GM23248 (cell line): ENCODE data around the gene STUM.

Experiments used
- EZH2 ChIP-seq: fragments of 200-600 bp; sonication (generic); IDR thresholded peaks from 2 replicates; pipeline ENCODE4 v1.6.1; 2018; ENCODE audit warnings: antibody characterized with exemption, mild to moderate bottlenecking; ENCODE audit not compliant: insufficient read depth, poor library complexity, severe bottlenecking
- EZH2phosphoT487 ChIP-seq: fragments of 200-600 bp; sonication (generic); IDR thresholded peaks from 2 replicates; pipeline ENCODE4 v1.6.1; 2018; ENCODE audit warnings: antibody characterized with exemption, moderate library complexity, mild to moderate bottlenecking, low read depth; ENCODE audit not compliant: insufficient read depth

GRCh38 chr1:226654668-226655055 lies 106.1 kb downstream of the STUM start:
- TF ChIP-seq EZH2phosphoT487 (no peak), EZH2 (no peak)
